KBM-7 (cell line): ENCODE measurements around the gene SOST.

Source experiments
- DNase-seq: peaks from one replicate; pipeline ENCODE4 v3.0.0-alpha.2; 2015
- in situ Hi-C: fragments of 300-500 bp; cut with MboI; formaldehyde crosslinking; loops from 2 replicates; pipeline ENCODE4 v1.14.3; 2020; ENCODE audit warnings: low sequenced_read_pairs, low pct_unique_long_range_greater_than_20kb, mixed read lengths

SOST gene

DNA sequence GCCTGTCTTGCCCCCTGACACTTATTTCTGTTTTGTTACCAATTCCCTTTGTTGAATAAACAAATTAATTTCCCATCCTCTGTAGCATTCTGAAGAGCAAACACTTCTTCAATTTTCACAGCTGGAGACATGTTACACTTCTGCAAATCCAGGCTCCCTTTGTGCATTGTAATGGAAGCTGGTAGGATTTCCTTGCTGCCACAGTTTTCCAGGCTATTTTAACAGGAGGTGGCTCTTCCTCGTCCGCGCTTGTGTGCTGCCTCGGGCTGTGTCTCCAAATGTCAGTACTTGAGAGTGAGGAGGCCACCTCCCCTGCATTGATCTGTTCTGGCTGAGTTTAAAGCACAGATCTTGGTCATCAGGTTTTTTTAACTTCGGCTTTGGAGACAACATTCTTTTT is 40.0 kb downstream of the SOST start:
- in situ Hi-C loops: no loop called here
- no peak for DNase-seq

DNA sequence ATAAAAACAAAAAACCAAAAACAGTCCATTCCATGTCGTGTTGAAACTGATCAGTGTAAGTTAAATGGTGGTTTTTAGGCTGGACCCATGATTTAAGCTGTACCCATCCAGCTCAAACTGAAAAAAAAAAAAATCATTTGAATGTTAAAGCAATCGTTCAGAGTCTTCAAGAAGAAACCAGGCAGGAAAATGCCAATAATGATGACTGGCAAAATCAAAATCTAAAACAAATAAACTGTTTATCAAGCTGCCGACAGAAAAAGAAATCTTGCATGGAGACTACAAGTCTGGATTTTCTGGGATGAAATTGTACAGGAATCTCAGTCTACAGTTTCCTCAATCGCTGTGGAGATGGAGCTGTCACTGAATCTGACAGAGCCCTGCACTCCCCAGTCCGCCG is 40.7 kb downstream of the SOST start:
- in situ Hi-C loops: no loop called here
- no peak for DNase-seq

DNA sequence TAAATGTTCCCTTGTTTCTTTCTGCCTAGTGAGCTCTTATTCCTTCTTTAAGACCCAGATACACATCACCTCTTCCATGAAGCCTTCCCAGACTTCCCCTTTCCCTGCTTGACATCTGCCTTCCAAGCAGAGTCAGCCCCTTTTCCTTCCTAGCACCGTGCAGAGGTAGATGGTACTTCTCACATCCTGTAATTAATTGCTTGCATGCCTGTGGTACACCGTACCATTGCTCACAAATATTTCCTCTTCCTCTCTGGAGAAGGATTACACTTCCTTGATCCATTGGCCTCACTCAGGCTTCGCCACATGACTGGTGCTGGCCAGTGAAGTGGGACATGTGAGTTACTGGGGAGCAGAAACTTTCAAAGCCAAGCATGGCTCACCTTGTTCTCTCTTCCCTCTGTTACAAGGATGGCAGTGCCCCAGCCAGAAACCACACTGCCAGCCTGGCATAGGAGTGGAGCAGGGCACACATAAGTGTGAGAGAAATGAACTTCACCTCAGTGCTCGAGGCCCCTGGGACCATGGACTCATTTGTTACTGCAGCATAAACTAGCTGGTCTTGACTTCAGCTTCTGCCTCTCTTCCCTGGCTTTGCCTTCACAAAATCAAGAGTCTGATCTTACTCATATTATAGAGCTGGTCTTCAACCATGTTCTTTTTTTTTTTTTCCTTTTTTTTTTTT is 44.0 kb downstream of the SOST start:
- in situ Hi-C loops: no loop called here
- DNase-seq: no peak

DNA sequence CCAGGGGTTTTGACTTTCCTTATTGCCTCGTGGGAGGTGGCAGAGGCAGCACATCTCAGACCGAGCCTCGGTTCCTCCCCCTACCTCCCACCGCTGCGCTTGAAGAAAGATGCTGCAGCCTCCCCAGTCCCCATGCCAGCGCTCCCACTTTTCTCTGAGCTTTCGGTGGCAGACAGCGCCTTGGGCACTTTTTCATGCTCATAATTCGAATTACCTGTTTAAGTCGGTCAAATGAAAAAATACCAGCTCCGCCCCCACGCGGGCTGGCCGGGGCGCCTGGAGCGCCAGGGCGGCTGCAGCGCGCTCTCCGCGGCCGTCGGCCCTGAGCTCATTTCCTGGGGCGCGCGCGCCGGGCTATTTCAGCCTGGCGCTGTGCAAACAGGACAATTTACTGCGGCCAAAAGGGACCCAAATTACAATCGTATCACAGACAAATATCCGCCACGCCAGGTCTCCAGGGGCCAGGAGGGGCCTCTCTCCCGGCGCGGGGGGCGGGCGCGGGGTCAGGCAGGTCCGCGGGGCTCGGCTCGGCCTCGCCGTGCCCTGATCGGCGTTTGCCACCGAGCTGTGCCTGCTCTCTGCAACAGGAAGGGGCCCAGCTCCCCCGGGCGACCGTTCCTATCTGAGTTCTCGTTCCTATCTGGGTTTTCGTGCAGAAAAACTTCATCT is 45.0 kb downstream of the SOST start:
- in situ Hi-C loops: no loop called here
- no peak for DNase-seq

DNA sequence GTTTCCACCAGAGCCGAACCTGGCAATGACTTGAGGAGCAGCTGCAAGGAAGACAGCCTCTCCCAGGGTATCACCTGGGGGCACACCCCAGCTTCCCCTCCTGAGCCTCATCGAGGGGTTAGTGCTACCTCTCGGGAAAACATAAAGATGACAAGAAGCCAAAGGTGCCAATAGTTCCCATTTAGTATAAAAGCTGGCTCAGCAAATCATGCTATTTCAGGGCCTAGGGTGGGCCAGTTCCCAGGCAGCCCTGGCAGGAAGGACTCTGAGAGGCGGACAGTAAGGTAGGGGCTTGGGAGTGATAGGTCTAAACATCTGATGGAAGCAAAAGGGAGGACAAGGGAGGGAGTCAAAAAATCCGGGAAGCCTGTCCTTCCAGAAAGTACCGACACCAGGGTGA is 46.2 kb downstream of the SOST start:
- in situ Hi-C loops: no loop called here
- DNase-seq: no peak

DNA sequence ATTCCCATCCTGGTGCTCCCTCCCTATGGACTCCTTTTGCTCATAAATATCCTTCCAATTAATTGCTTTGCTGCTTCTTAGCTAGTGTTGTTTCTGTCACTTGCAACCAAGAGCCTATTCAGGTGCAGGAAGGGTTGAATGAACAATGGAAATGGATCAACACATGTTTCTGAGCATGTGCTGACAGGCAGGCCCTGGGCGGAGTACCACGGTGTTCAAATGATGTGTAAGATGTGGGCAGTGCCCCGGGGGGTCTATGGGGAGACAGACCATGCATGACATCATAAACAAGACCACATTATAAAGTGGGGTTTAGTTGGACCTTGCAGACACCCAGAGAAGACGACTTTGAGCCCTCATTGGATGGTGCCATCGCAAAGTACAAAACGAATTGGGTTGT is 48.5 kb downstream of the SOST start:
- no peak for DNase-seq
- in situ Hi-C loops: no loop called here

DNA sequence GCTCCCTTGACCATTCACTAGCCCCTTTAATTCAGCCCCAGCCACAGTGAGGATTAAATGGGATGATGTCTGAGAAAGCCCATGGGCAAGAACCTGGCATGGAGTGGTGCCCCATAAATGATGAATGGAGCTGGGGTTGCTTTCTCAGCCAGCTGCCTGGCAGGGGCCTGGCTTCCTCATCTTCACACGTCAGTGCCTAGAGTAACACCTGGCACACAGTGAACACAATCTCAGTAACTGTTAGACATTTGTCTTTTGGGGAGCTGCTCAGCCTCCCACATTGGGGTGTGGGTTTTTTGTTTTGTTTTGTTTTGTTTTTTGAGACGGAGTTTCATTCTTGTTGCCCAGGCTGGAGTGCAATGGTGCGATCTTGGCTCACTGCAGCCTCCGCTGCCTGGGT is 49.4 kb downstream of the SOST start:
- DNase-seq: no peak
- in situ Hi-C loops: no loop called here

DNA sequence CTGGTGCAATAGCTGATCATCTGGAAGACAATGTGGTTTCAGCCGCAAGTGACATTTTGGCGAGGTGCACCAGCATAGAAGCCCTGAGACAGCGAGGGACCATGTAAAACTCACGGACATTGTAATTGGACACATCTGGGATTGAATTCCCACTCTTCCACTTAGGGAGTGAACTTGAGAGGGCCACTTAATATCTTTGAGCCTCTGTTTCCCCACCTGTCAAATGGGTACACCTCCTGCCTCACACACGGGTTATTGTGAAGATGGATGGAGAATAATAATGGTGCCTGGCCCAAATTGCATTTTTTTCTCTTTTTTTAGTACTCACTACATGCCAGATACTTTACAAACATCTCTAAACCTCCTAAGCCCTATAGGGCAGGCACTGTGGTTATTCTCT is 51.4 kb downstream of the SOST start:
- DNase-seq: no peak
- in situ Hi-C loops: no loop called here

DNA sequence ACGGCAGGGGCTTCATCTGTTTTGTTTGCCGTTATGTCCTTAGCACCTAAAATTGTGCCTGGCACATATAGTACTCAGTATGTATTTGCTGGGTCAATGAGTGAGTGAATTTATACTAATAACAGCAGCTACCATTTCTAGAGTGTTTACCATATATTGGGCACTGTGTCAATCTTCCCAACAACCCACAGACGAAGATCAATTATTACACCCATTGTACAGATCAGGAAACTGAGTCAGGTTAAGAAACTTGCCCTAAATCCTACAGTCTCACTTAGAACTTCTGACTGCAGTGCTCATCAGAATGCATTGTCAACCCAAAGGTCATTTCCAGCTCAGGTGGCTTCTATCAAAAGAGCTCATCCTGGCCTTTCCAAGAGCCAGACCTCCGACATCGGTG is 52.4 kb downstream of the SOST start:
- in situ Hi-C loops: no loop called here

More for the DNA sequence above, 52.4 kb downstream of the SOST start:
- DNase-seq: no peak
